ENCODE results near the gene MED13L. TPM values are rescaled to one million over a fixed set of nuclear protein-coding genes. Genes with fewer than 3 reads are reported as not detected.

The MED13L gene
- total and polyA plus RNA-seq, 2 of the 4 experiments (the other 2 are of a cell fraction): 17.9 to 49.1 TPM

DNA sequence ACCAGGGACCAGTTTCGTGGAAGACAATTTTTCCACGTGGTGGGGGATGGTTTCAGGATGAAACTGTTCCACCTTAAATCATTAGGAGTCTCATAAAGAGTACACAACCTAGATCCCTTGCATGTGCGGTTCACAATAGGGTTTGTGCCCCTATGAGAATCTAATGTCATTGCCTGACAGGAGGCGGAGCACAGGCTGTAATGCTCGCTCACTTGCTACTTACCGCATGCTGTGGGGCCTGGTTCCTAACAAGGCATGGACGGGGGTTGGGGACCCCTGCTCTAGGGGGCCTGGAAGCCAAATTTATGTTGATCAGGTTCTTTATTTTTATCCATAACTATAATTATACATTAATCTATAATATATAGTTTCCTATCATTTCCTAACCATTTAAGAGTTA lies 315.3 kb downstream of the MED13L start:
- Histone ChIP-seq H3K9ac (ENCODE audit: low read depth, low read length) (no peak overlapping the region), H3K4me2 (ENCODE audit: low read depth, low read length) (peak overlapping the region; percentile 27; the same call in 1 of the 2 replicates), H2AFZ (replicated peaks; ENCODE audit: low read length, poor library complexity) (no peak overlapping the region), H4K5ac (ENCODE audit: low read depth, low read length) (peak overlapping the region; percentile 8; the same call in 1 of the 2 replicates), H3K79me1 (ENCODE audit: low read depth in 1 of 2, low read length in 2 of 2) (peaks cover 11 to 41% of the 10 kb centered on the region in 2 experiments), H3K9me1 (ENCODE audit: insufficient read depth, low read length) (peaks cover 14% of the 10 kb centered on the region), H4K8ac (ENCODE audit: low read depth in 2 of 2, low read length in 2 of 2) (peak overlapping the region; percentile 43 to 47; a peak in 2 of 4 replicates), H3K4me3 (ENCODE audit: insufficient read depth, low read depth, low read length) (no peak overlapping the region), H4K20me1 (ENCODE audit: insufficient read depth, low read length) (peaks cover 11% of the 10 kb centered on the region), H3K14ac (replicated peaks; ENCODE audit: low read depth, low read length) (peak overlapping the region; percentile 53), H3K56ac (ENCODE audit: extremely low read depth, insufficient read depth, low read length) (no peak overlapping the region), H3K18ac (ENCODE audit: low read depth, low read length) (peak overlapping the region; percentile 6; the same call in 1 of the 2 replicates), H3K27me3 (ENCODE audit: control insufficient read depth, insufficient read depth, low read length) (no peaks in the 10 kb centered on the region), H3K4ac (ENCODE audit: low read depth, low read length) (peak overlapping the region; percentile 74), H2BK15ac (ENCODE audit: low read depth, low read length) (no peak overlapping the region), H2BK20ac (ENCODE audit: low read depth, low read length) (peak overlapping the region; percentile 93), H3K9me3 (ENCODE audit: control insufficient read depth, insufficient read depth, low read length) (no peaks in the 10 kb centered on the region), H2AK9ac (replicated peaks; ENCODE audit: low read depth, low read length, poor library complexity) (peak overlapping the region; percentile 84), H3K27ac (ENCODE audit: insufficient read depth, low read length) (peak overlapping the region; percentile 47; the same call in 1 of the 2 replicates), H2BK5ac (ENCODE audit: low read depth, low read length, poor library complexity, severe bottlenecking) (peak overlapping the region; percentile 79), H3K36me3 (ENCODE audit: control insufficient read depth, insufficient read depth, low read length) (peaks cover 30% of the 10 kb centered on the region), H2BK120ac (ENCODE audit: low read depth, low read length) (peak overlapping the region; percentile 85), H3K23ac (ENCODE audit: low read depth, low read length) (no peak overlapping the region), H3K4me1 (ENCODE audit: control insufficient read depth, insufficient read depth, low read length) (peaks cover 7% of the 10 kb centered on the region), H2AK5ac (ENCODE audit: low read depth, low read length) (peak overlapping the region; percentile 84), H4K91ac (ENCODE audit: insufficient read depth, low read depth, low read length) (peak overlapping the region; percentile 43; the same call in 1 of the 2 replicates)
- DNase-seq: no peak
- no TSS peak for BruUV-seq (replicated peaks)
- POLR2A ChIA-PET (ENCODE audit: unreplicated experiment): no interaction called here
- intact Hi-C loops (cut with micrococcal nuclease): no loop called here
- CTCF ChIA-PET: no interaction called here
- TF ChIP-seq FOS (IDR thresholded peaks at IDR 0.05; ENCODE audit: low read depth, low read length) (no peak), RAD21 (IDR thresholded peaks at IDR 0.05; ENCODE audit: low read length) (no peak), RCOR1 (IDR thresholded peaks at IDR 0.05; ENCODE audit: insufficient replicate concordance, low read length) (no peak), CEBPB (IDR thresholded peaks at IDR 0.05; ENCODE audit: low read depth, low read length) (no peak), CHD1 (IDR thresholded peaks at IDR 0.05; ENCODE audit: low read depth, low read length) (no peak), MAZ (IDR thresholded peaks at IDR 0.05; ENCODE audit: borderline replicate concordance, low read depth, low read length) (no peak), MAFK (IDR thresholded peaks at IDR 0.05; ENCODE audit: low read depth, low read length) (no peak), BHLHE40 (IDR thresholded peaks at IDR 0.05; ENCODE audit: low read depth, low read length) (no peak; the same call in 1 of the 2 replicates), NFE2L2 (IDR thresholded peaks at IDR 0.05; ENCODE audit: low read depth, low read length) (no peak), POLR2A (IDR thresholded peaks at IDR 0.05; ENCODE audit: low read depth, low read length) (no peak)
- TF ChIP-seq, protein P1, sequence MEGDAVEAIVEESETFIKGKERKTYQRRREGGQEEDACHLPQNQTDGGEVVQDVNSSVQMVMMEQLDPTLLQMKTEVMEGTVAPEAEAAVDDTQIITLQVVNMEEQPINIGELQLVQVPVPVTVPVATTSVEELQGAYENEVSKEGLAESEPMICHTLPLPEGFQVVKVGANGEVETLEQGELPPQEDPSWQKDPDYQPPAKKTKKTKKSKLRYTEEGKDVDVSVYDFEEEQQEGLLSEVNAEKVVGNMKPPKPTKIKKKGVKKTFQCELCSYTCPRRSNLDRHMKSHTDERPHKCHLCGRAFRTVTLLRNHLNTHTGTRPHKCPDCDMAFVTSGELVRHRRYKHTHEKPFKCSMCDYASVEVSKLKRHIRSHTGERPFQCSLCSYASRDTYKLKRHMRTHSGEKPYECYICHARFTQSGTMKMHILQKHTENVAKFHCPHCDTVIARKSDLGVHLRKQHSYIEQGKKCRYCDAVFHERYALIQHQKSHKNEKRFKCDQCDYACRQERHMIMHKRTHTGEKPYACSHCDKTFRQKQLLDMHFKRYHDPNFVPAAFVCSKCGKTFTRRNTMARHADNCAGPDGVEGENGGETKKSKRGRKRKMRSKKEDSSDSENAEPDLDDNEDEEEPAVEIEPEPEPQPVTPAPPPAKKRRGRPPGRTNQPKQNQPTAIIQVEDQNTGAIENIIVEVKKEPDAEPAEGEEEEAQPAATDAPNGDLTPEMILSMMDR (conservative IDR thresholded peaks at IDR 0.05; ENCODE audit: low read depth, low read length): no peak
- TF ChIP-seq, protein P2, sequence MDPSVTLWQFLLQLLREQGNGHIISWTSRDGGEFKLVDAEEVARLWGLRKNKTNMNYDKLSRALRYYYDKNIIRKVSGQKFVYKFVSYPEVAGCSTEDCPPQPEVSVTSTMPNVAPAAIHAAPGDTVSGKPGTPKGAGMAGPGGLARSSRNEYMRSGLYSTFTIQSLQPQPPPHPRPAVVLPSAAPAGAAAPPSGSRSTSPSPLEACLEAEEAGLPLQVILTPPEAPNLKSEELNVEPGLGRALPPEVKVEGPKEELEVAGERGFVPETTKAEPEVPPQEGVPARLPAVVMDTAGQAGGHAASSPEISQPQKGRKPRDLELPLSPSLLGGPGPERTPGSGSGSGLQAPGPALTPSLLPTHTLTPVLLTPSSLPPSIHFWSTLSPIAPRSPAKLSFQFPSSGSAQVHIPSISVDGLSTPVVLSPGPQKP (IDR thresholded peaks at IDR 0.05; ENCODE audit: borderline replicate concordance, low read depth, low read length): no peak
- in situ Hi-C loops (cut with MboI; ENCODE audit: low sequenced_read_pairs): no loop called here
- dilution Hi-C loops (cut with HindIII; ENCODE audit: low sequenced_read_pairs, unreplicated experiment): no loop called here
- peak; percentile 18 for ATAC-seq (ENCODE audit: low read depth)
- WGBS, 2 experiments (ENCODE audit: extremely low coverage in 2 of 2, insufficient read length in 1 of 2): 100% methylated on average over 1 of the region's 7 CpGs; no CpG with 5 or more reads in 1 of the 2 experiments
